ENCODE data around the gene GDPD2.

GDPD2 gene

GRCh38 chrX:70476934-70477733, 54.0 kb downstream of the GDPD2 start:
- peak; percentile 88 for DNase-seq

DNA sequence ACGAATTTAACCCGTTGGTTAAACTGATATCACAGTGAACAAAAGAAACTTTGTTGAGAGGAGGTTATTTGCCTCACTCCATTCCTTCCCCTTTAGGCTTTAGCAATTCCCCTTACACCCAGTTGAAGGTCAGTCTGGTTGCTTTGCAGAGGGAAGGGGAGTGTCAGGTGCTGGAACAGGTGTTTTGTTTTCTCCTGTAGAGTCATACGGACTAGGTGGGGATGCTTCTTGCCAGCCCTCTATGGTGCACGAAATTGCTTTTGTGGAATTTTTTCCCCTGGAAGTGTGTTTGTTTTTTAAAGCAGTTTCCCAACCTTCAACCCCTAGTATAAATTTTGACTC, 54.6 kb downstream of the GDPD2 start:
- no peak for DNase-seq

GRCh38 chrX:70478526-70479245, 55.6 kb downstream of the GDPD2 start:
- peak; percentile 45 for DNase-seq

- peak; percentile 23 for DNase-seq
Measured at GRCh38 chrX:70479247-70479921, 56.3 kb downstream of the GDPD2 start.

DNA sequence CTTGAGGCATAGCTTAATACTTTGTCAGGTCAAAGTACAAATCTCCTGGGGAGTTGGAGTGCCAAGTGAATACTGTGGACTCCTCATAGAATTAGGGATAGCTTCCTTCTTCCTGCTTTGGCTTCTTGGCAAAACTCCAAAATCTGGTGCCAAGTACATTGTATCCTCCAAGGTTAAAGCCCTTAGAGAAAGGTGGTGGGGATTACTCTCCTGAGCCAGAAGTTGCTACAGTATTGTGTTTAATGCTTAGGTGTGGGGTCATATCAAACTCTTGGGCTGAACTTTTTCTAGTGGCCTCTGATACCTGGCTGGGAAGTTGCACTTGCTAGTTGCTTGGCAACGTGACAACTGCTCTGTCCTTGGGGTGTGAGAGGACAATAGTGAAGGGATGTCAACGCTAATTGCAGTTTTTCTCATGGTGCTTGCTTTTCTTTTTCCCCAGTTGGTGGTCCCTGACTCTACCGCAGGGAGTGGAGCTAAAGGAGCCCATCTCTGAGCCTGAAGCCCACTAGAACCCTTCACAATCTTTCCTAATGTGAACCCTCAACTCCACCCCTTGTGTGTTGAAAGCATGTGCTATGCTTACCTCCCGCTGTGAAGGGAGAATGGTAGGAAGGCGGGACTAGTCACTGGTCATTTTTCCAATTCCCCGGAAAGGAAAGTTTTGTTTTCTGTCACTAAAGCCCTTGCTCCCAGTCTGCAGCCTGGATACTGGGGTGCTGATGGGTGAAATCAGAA, 57.0 kb downstream of the GDPD2 start:
- peak; percentile 79 for DNase-seq

DNA sequence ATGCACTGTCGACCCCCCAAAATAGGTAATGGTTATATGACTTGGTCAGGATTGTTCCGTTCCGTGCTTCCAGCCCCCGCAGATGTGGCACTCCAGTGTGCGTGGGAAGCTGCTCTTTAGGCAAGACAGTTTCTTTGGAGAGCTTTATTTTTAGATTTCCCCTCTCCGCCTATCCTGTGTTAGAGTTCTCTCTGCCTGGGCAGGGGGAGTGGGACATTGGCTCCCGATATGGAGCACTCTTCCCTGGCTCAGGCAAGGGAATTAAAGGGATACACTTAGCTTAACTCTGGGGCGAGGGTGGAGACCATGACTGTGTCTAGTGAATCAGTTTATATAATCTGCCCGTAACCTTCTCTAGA, 57.5 kb downstream of the GDPD2 start:
- DNase-seq: no peak

DNA sequence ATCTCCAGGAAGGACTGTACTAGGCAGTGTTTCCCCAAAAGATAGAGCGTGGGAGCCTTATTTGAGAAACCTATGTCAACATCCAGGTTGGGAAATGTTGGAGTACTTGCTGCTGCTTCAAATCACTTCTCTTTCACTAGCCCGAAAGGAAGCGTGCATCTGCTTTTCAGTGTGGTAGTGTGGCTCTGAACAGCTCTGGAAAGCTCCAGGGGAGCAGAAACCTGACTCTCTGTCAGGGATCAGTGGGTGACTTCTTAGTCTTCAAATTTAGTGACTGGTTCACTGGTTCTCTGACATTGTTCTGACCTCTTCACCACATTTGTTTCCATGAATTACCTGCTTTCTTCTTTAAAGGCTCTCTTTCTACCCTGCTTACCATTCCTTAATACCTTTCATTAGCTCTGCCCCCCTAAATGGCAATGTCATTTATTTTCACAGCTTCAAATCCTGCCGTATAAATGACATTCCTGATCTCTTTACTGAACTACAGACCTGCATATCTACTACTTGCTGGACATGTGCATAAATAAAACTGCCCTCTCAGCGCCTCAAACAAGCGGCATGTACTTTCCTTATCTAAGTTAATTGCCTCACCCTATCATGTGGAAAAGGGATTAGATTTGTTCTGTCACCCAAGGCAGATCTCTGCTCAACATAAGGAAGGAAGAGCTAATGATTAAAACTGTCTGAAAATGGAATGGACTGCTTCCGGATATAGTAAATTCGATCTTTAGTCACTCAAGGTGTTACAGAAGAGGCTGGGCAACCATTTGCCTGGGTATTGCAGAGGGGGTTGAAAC, 58.6 kb downstream of the GDPD2 start:
- DNase-seq: peak; percentile 34

- DNase-seq: peak; percentile 1
Measured at GRCh38 chrX:70482300-70482699, 59.2 kb downstream of the GDPD2 start.

Measured in NCI-H69 (cell line).